K562 (cell line): ENCODE measurements around the gene STC2.

Source experiments
- AFF4 ChIP-seq: sonication (generic); formaldehyde crosslinking; IDR thresholded peaks from 2 replicates; pipeline ENCODE4 v1.8.0; 2023; ENCODE audit warnings: mild to moderate bottlenecking, missing genetic modification reagents
- ATF3 ChIP-seq, 2 experiments: fragments of 450-650 bp in 1 of 2; sonication (generic) in 1 of 2; formaldehyde crosslinking in 1 of 2; IDR thresholded peaks in 1 of 2; conservative IDR thresholded peaks in 1 of 2; 2 replicates each; pipeline versions ENCODE4 v1.6.1 to v1.8.1; 2016 to 2023; ENCODE audit warnings: mild to moderate bottlenecking in 2 of 2, moderate library complexity in 2 of 2, inconsistent platforms in 1 of 2, missing genetic modification reagents in 1 of 2
- CTCF ChIP-seq, 3 experiments: IDR thresholded peaks in 2 of 3; conservative IDR thresholded peaks in 1 of 3; 2 replicates each; pipeline ENCODE4 v1.5.1; 2011 to 2012; ENCODE audit warnings: low read length in 3 of 3, mild to moderate bottlenecking in 3 of 3, control low read depth in 2 of 3, improper control_type of control experiment in 1 of 3, inconsistent platforms in 1 of 3, low read depth in 1 of 3, mixed read lengths in 1 of 3, moderate library complexity in 1 of 3; ENCODE audit not compliant: insufficient read depth in 2 of 3
- FOXP4 ChIP-seq: sonication (generic); formaldehyde crosslinking; IDR thresholded peaks from 2 replicates; pipeline ENCODE4 v1.8.0; 2022; ENCODE audit warnings: mild to moderate bottlenecking, missing genetic modification reagents, borderline replicate concordance
- MAZ ChIP-seq, 2 experiments: fragments of 450-650 bp in 1 of 2; sonication (generic) in 1 of 2; formaldehyde crosslinking; IDR thresholded peaks in 1 of 2; conservative IDR thresholded peaks in 1 of 2; 2 replicates each; pipeline versions ENCODE4 v1.4.0 to v1.5.0; 2020; ENCODE audit warnings: mild to moderate bottlenecking in 1 of 2, missing genetic modification reagents in 1 of 2
- NR3C1 ChIP-seq: sonication (generic); formaldehyde crosslinking; IDR thresholded peaks from 2 replicates; pipeline ENCODE4 v1.8.1; 2022; ENCODE audit warnings: missing genetic modification reagents
- ZBTB40 ChIP-seq, 2 experiments: fragments of 450-650 bp in 1 of 2; sonication (generic) in 1 of 2; formaldehyde crosslinking in 1 of 2; IDR thresholded peaks; 2 replicates each; pipeline versions ENCODE4 v1.7.1 to v1.9.0; 2016 to 2022; ENCODE audit warnings: inconsistent platforms in 1 of 2, mild to moderate bottlenecking in 1 of 2, missing genetic modification reagents in 1 of 2
- ZNF274 ChIP-seq: IDR thresholded peaks from 2 replicates; pipeline ENCODE4 v1.6.1; 2011; ENCODE audit warnings: low read depth, mild to moderate bottlenecking, low read length, moderate library complexity, borderline replicate concordance

GRCh38 chr5:173279166-173279565, 49.0 kb downstream of the STC2 start:
- TF ChIP-seq ATF3 (IDR thresholded peaks at IDR 0.05) (no peak), ATF3 (CRISPR knock-in tag; conservative IDR thresholded peaks at IDR 0.05) (no peak), CTCF (IDR thresholded peaks at IDR 0.05 in 2 of 3, conservative IDR thresholded peaks at IDR 0.05 in 1 of 3; ENCODE audit: insufficient read depth in 2 of 3, low read depth in 1 of 3, low read length in 3 of 3) (no peak), NR3C1 (CRISPR knock-in tag) (no peak), FOXP4 (CRISPR knock-in tag) (no peak), ZNF274 (no peak), ZBTB40 (IDR thresholded peaks at IDR 0.05) (no peak), ZBTB40 (CRISPR knock-in tag; IDR thresholded peaks at IDR 0.05) (no peak), AFF4 (no peak), MAZ (CRISPR knock-in tag; conservative IDR thresholded peaks at IDR 0.05 in 1 of 2, IDR thresholded peaks at IDR 0.05 in 1 of 2) (no peak)
